Heart left ventricle (tissue), 16 donors: Measurements from ENCODE around the gene IGIP. TPM values are rescaled to one million over a fixed set of nuclear protein-coding genes. Genes with fewer than 3 reads are reported as not detected.

Experiments used
- ATAC-seq, 4 donors: fragments of 200-7000 bp; cut with Tn5 transposase; one replicate each; pipeline ENCODE4 v1.9.1; 2020 to 2022; ENCODE audit warnings: moderate library complexity in 4 of 4, mild to moderate bottlenecking in 3 of 4, moderate number of reproducible peaks in 1 of 4
- DNase-seq, 5 donors: peaks; one replicate each; pipeline ENCODE4 v3.0.0-alpha.2; 2020
- H3K27ac ChIP-seq, 12 donors: fragments of 200-600 bp; sonication (generic) in 4 of 12; one replicate each; pipeline versions ENCODE4 v1.5.0 to v1.8.0; 2016 to 2022; ENCODE audit warnings: mild to moderate bottlenecking in 2 of 12
- H3K27me3 ChIP-seq, 9 donors: fragments of 200-600 bp; sonication (generic) in 2 of 9; one replicate each; pipeline versions ENCODE4 v1.5.1 to v1.8.0; 2016 to 2022; ENCODE audit warnings: mild to moderate bottlenecking in 3 of 9
- H3K36me3 ChIP-seq, 9 donors: fragments of 200-600 bp; sonication (generic) in 2 of 9; one replicate each; pipeline versions ENCODE4 v1.5.0 to v1.8.0; 2018 to 2022; ENCODE audit warnings: mild to moderate bottlenecking in 2 of 9
- H3K4me1 ChIP-seq, 12 donors: fragments of 200-600 bp; sonication (generic) in 4 of 12; one replicate each; pipeline versions ENCODE4 v1.5.0 to v1.8.0; 2016 to 2022; ENCODE audit warnings: mild to moderate bottlenecking in 3 of 12
- H3K4me3 ChIP-seq, 12 donors: fragments of 200-600 bp; sonication (generic) in 4 of 12; one replicate each; pipeline versions ENCODE4 v1.5.0 to v1.8.0; 2017 to 2022; ENCODE audit warnings: mild to moderate bottlenecking in 9 of 12, moderate library complexity in 4 of 12
- H3K9me3 ChIP-seq, 12 donors: fragments of 200-600 bp; sonication (generic) in 4 of 12; one replicate each; pipeline versions ENCODE4 v1.5.0 to v1.8.0; 2016 to 2022; ENCODE audit warnings: mild to moderate bottlenecking in 1 of 12
- CTCF ChIP-seq, 12 donors: fragments of 200-600 bp; sonication (generic) in 4 of 12; IDR thresholded peaks; one replicate each; pipeline versions ENCODE4 v1.5.0 to v1.8.0; 2018 to 2022; ENCODE audit warnings: antibody characterized with exemption in 12 of 12, mild to moderate bottlenecking in 5 of 12
- POLR2A ChIP-seq, 2 donors: fragments of 450-650 bp; IDR thresholded peaks; one replicate each; pipeline ENCODE4 v1.6.1; 2017; ENCODE audit warnings: antibody characterized with exemption in 2 of 2, mild to moderate bottlenecking in 2 of 2, moderate library complexity in 2 of 2
- WGBS, 4 donors: extraction: QIAGEN DNeasy Blood & Tissue Kit in 2 of 4; methylation state at CpG; one replicate each; pipeline versions ENCODE4 v1.1.5 to v1.1.7; 2013 to 2018; 5-methylcytosine and 5-hydroxymethylcytosine counted together
- intact Hi-C, 10 donors: fragments of 100-400 bp; cut with DNase I; formaldehyde crosslinking; loops; one replicate each; pipeline versions ENCODE4 v1.11.1 to v1.14.2; 2022
- polyA plus RNA-seq, 2 donors: library from polyadenylated mRNA; stranded (reverse); fragments of 200-250 nt; gene quantifications; one replicate each; pipeline ENCODE4 v1.2.3, GENCODE V29; 2013
- total RNA-seq, 9 donors: library from RNA; depleted of rRNA in 2 of 9; stranded (reverse); fragments of >200 nt in 2 of 9; fragmentation: NEBNext Ultra II Directional in 3 of 9; extraction: Animal tissue kit (Norgen Biotek cat#: 25700) in 3 of 9; gene quantifications; one replicate each; pipeline versions ENCODE4 v1.1.0 to v1.2.4, GENCODE V29; 2016 to 2023
- donor health status: ischemic (EF 13 %, LVEDD 7.1; RV severe dilation, severe dysfunction).
- donor health status: healthy with polysubstance abuse.
- donor health status: DM: no; HTN: yes; CAD: no.
- donor health status: DM: no; HTN: no; CAD: no.
- donor health status: ischemic (EF 25% LVEDD 6.9; RV normal size, moderate dysfunction).
- donor health status: ischemic (EF 25% LVEDD 5.7; RV mildly dilated, moderate dysfunction).
- donor health status: healthy.
- donor health status: DM: yes; HTN: yes; CAD: no.
- donor health status: ischemic (EF 35%, LVEDD 5.7; RV mildly dilated, moderate dysfunction).
- donor health status: nonischemic (EF 11% LVEDD 7.7; RV severe dilation, severe dysfunction).
- donor health status: DM: yes; HTN: yes; CAD: no.
- donor health status: PGD.
- donor health status: ischemic (EF 29% LVEDD 5.4; RV normal size, mild dysfunction).
- donor health status: nonischemic (EF 23%, LVEDD 6.1; RV moderate dilation, normal function).

The IGIP gene
- total and polyA plus RNA-seq, 11 donors = 5.8 to 18.3 (median 10.5) TPM

- DNase-seq (no peak), ATAC-seq (no peak)
- H3K36me3 ChIP-seq = no peaks in the 10 kb centered on the region
- WGBS, 4 donors = 83 to 87% (median 84%) methylated on average over 6 of the region's 6 CpGs
- H3K9me3 ChIP-seq = no peaks in the 10 kb centered on the region
- no peak overlapping the region for H3K4me3 ChIP-seq
- peaks cover 0 to 30% (median 22%) of the 10 kb centered on the region in 12 donors for H3K4me1 ChIP-seq
- no peaks in the 10 kb centered on the region for H3K27me3 ChIP-seq
- intact Hi-C loops = no loop called here
- H3K27ac ChIP-seq = no peak overlapping the region
- TF ChIP-seq CTCF (IDR thresholded peaks at IDR 0.05) (no peak), POLR2A (IDR thresholded peaks at IDR 0.05) (no peak)
Measured at GRCh38 chr5:140126315-140127012, 727 bp downstream of the IGIP start.

- Histone ChIP-seq H3K9me3 (no peaks in the 10 kb centered on the region), H3K27ac (no peak overlapping the region), H3K4me3 (no peak overlapping the region), H3K4me1 (peaks cover 6 to 40% (median 31%) of the 10 kb centered on the region in 12 donors), H3K27me3 (no peaks in the 10 kb centered on the region), H3K36me3 (no peaks in the 10 kb centered on the region)
- WGBS, 4 donors = 91 to 95% (median 93%) methylated on average over 5 of the region's 5 CpGs
- ATAC-seq = no peak
- DNase-seq = no peak
- intact Hi-C loops = no loop called here
- TF ChIP-seq POLR2A (IDR thresholded peaks at IDR 0.05) (no peak), CTCF (IDR thresholded peaks at IDR 0.05) (no peak)
Measured at GRCh38 chr5:140128376-140128775, 2.6 kb downstream of the IGIP start.

GRCh38 chr5:140130949-140131733 lies 5.4 kb downstream of the IGIP start:
- intact Hi-C loops = no loop called here
- DNase-seq (no peak), ATAC-seq (no peak)
- Histone ChIP-seq H3K4me1 (peaks cover 6 to 40% (median 27%) of the 10 kb centered on the region in 12 donors), H3K36me3 (no peaks in the 10 kb centered on the region), H3K4me3 (no peak overlapping the region), H3K27ac (peak overlapping the region in 1 of 12 donors; percentile 9), H3K9me3 (no peaks in the 10 kb centered on the region), H3K27me3 (no peaks in the 10 kb centered on the region)
- WGBS, 4 donors = 73 to 75% (median 74%) methylated on average over 5 of the region's 5 CpGs
- TF ChIP-seq POLR2A (IDR thresholded peaks at IDR 0.05) = no peak
- TF ChIP-seq CTCF (IDR thresholded peaks at IDR 0.05) = no peak

GRCh38 chr5:140131967-140132409 lies 6.3 kb downstream of the IGIP start:
- ATAC-seq = peak in 3 of 4 donors; percentile 71 to 85 (median 84)
- no peak for DNase-seq
- intact Hi-C loops = no loop called here
- Histone ChIP-seq H3K36me3 (no peaks in the 10 kb centered on the region), H3K9me3 (no peaks in the 10 kb centered on the region), H3K27me3 (no peaks in the 10 kb centered on the region), H3K4me3 (no peak overlapping the region), H3K4me1 (peaks cover 6 to 40% (median 27%) of the 10 kb centered on the region in 12 donors), H3K27ac (peak overlapping the region in 3 of 12 donors; percentile 9 to 21 (median 15))
- TF ChIP-seq CTCF (IDR thresholded peaks at IDR 0.05) = no peak
- WGBS, 4 donors = 44 to 63% (median 50%) methylated on average over 3 of the region's 3 CpGs
